ENCODE measurements around the gene CNST. TPM values are rescaled to one million over a fixed set of nuclear protein-coding genes. Genes with fewer than 3 reads are reported as not detected.
"Not testable (repeated sequence)": the region's sequence is repeated elsewhere in the genome, so short reads cannot be mapped to it uniquely, and the experiment has no call there.

Gene CNST
- total RNA-seq, 1 donor from 2014 or later = 18.4 TPM

- intact Hi-C loops (cut with DNase I) = loop anchor here (10.0 kb wide), 1 partner anchor 288 kb away; no protein-coding TSS in a partner anchor
- ATAC-seq (no peak), DNase-seq (ENCODE audit: missing footprints) (no peak)
These were observed 120.7 kb downstream of the CNST start for GRCh38 chr1:246687002-246687401.

GRCh38 chr1:246689409-246690008 lies 123.3 kb downstream of the CNST start:
- intact Hi-C loops (cut with DNase I) = loop anchor here (2.0 to 10.0 kb wide), 2 partner anchors 63 to 285 kb away; no protein-coding TSS in a partner anchor
- ATAC-seq = peak; percentile 85
- peak; percentile 78 for DNase-seq (ENCODE audit: missing footprints)

- intact Hi-C loops (cut with DNase I) = no loop called here
- ATAC-seq = no peak
- DNase-seq (ENCODE audit: missing footprints) = no peak
These were observed 123.8 kb downstream of the CNST start for GRCh38 chr1:246690100-246690499.

- intact Hi-C loops (cut with DNase I) = no loop called here
- ATAC-seq = peak; percentile 40
- DNase-seq (ENCODE audit: missing footprints) = no peak
These were observed 125.6 kb downstream of the CNST start for GRCh38 chr1:246691622-246692495.

GRCh38 chr1:246694213-246694895 lies 128.1 kb downstream of the CNST start:
- intact Hi-C loops (cut with DNase I) = not testable (repeated sequence)

GRCh38 chr1:246695136-246695535 lies 128.9 kb downstream of the CNST start:
- no peak for DNase-seq (ENCODE audit: missing footprints)
- ATAC-seq = no peak
- intact Hi-C loops (cut with DNase I) = no loop called here

More at GRCh38 chr1:246694213-246694895, 128.1 kb downstream of the CNST start:
- not testable (repeated sequence) for ATAC-seq; DNase-seq (ENCODE audit: missing footprints)

- DNase-seq (ENCODE audit: missing footprints) (no peak), ATAC-seq (no peak)
- intact Hi-C loops (cut with DNase I) = no loop called here
These were observed 129.4 kb downstream of the CNST start for GRCh38 chr1:246695666-246696065.

- intact Hi-C loops (cut with DNase I) = loop anchor here (1.0 to 2.0 kb wide), 3 partner anchors 52 to 201 kb away; partner anchors contain the start of genes CNST and TFB2M
- DNase-seq (ENCODE audit: missing footprints) (no peak), ATAC-seq (no peak)
These were observed 132.3 kb downstream of the CNST start for GRCh38 chr1:246698466-246699094.

GRCh38 chr1:246699095-246699735 lies 133.0 kb downstream of the CNST start:
- ATAC-seq = peak; percentile 94

GRCh38 chr1:246703581-246703980 lies 137.3 kb downstream of the CNST start:
- ATAC-seq (no peak), DNase-seq (ENCODE audit: missing footprints) (no peak)
- intact Hi-C loops (cut with DNase I) = no loop called here

More at GRCh38 chr1:246699095-246699735, 133.0 kb downstream of the CNST start:
- intact Hi-C loops (cut with DNase I) = loop anchor here (1.0 to 2.0 kb wide), 3 partner anchors 52 to 202 kb away; partner anchors contain the start of genes CNST and TFB2M
- peak; percentile 88 for DNase-seq (ENCODE audit: missing footprints)

- ATAC-seq (no peak), DNase-seq (ENCODE audit: missing footprints) (no peak)
- intact Hi-C loops (cut with DNase I) = no loop called here
These were observed 139.1 kb downstream of the CNST start for GRCh38 chr1:246705368-246705767.

- DNase-seq (ENCODE audit: missing footprints) = no peak
- intact Hi-C loops (cut with DNase I) = no loop called here
- ATAC-seq = no peak
These were observed 141.9 kb downstream of the CNST start for GRCh38 chr1:246708166-246708565.

GRCh38 chr1:246709196-246709595 lies 142.9 kb downstream of the CNST start:
- intact Hi-C loops (cut with DNase I) = no loop called here
- ATAC-seq (no peak), DNase-seq (ENCODE audit: missing footprints) (no peak)

GRCh38 chr1:246709835-246710234 lies 143.6 kb downstream of the CNST start:
- no peak for ATAC-seq
- intact Hi-C loops (cut with DNase I) = no loop called here

GRCh38 chr1:246711548-246712003 lies 145.3 kb downstream of the CNST start:
- no peak for ATAC-seq
- intact Hi-C loops (cut with DNase I) = no loop called here
- no peak for DNase-seq (ENCODE audit: missing footprints)

More at GRCh38 chr1:246709835-246710234, 143.6 kb downstream of the CNST start:
- no peak for DNase-seq (ENCODE audit: missing footprints)

GRCh38 chr1:246712428-246712827 lies 146.2 kb downstream of the CNST start:
- ATAC-seq; DNase-seq (ENCODE audit: missing footprints); intact Hi-C loops (cut with DNase I): not testable (repeated sequence)

Measured in Right ventricle myocardium inferior (tissue), 1 donor.